Muscle layer of colon (tissue), 2 donors: ENCODE results near the gene PHLDB1.

ENCODE experiments used
- H3K27ac ChIP-seq: one replicate; pipeline ENCODE4 v1.7.0; 2013; ENCODE audit warnings: low read depth, mild to moderate bottlenecking, low read length, moderate library complexity
- H3K27me3 ChIP-seq, 2 donors: one replicate each; pipeline ENCODE4 v1.7.0; 2013; ENCODE audit warnings: low read length in 2 of 2, mild to moderate bottlenecking in 2 of 2; ENCODE audit not compliant: insufficient read depth in 2 of 2, control insufficient read depth in 1 of 2
- H3K36me3 ChIP-seq: one replicate; pipeline ENCODE4 v1.7.0; 2013; ENCODE audit warnings: mild to moderate bottlenecking, low read length; ENCODE audit not compliant: insufficient read depth
- H3K4me1 ChIP-seq: one replicate; pipeline ENCODE4 v1.7.0; 2013; ENCODE audit warnings: mild to moderate bottlenecking, low read length; ENCODE audit not compliant: insufficient read depth
- H3K4me3 ChIP-seq, 2 donors: one replicate each; pipeline ENCODE4 v1.7.0; 2013; ENCODE audit warnings: low read length in 2 of 2, low read depth in 1 of 2, mild to moderate bottlenecking in 1 of 2, moderate library complexity in 1 of 2
- H3K9ac ChIP-seq: one replicate; pipeline ENCODE4 v1.7.0; 2013; ENCODE audit warnings: low read length
- H3K9me3 ChIP-seq: one replicate; pipeline ENCODE4 v1.7.0; 2013; ENCODE audit warnings: mild to moderate bottlenecking, low read length
- donor health status: abdominal sarcoma.
- donor health status: Adenocarcinoma of cecum.

PHLDB1 gene

DNA sequence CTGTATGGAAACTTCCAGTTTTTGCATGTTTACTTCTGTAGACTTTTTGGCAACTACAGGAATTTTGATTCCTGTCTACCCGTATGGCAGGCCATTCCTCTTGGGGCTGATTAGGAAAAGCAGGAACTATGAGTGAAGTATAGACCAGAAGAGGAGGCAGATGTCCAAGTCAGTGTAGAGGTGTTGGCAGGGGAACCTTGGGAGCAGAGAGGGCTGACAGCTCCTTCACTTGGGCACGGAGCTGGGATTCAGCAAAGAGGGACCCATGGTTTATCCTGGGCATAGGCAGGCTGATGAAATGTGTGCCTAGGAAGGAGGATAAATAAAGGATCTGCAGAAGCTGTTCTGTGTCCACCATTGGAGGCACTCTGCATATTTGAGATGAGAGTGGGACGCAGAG lies 39.0 kb downstream of the PHLDB1 start:
- no peaks in the 10 kb centered on the region for H3K4me1 ChIP-seq
- no peak overlapping the region for H3K9ac ChIP-seq
- no peaks in the 10 kb centered on the region for H3K9me3 ChIP-seq
- no peaks in the 10 kb centered on the region for H3K27me3 ChIP-seq
- H3K27ac ChIP-seq: no peak overlapping the region
- H3K4me3 ChIP-seq: no peak overlapping the region
- peaks cover 93% of the 10 kb centered on the region for H3K36me3 ChIP-seq

DNA sequence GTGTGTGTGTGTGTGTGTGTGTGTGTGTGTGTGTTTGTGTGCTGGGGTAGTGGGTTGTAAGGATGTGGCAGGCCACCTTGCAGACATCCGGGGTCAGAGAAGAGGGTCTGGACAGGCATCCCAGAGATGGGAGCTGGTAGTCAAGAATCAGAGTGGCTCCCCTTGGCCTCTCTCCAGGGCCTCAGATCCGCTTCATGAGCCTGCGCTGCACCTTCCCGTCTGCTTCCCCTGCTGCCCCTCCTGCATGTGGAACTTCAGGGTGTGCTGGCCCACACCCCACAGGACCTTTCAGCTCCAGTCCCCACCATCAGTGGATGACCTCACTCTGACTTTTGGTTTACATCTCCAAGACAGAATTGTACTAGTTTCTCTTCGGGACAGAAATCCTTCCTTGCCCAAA lies 40.9 kb downstream of the PHLDB1 start:
- Histone ChIP-seq H3K4me3 (no peak overlapping the region), H3K36me3 (peaks cover 90% of the 10 kb centered on the region), H3K4me1 (no peaks in the 10 kb centered on the region), H3K27me3 (no peaks in the 10 kb centered on the region), H3K9me3 (no peaks in the 10 kb centered on the region), H3K9ac (no peak overlapping the region), H3K27ac (no peak overlapping the region)

DNA sequence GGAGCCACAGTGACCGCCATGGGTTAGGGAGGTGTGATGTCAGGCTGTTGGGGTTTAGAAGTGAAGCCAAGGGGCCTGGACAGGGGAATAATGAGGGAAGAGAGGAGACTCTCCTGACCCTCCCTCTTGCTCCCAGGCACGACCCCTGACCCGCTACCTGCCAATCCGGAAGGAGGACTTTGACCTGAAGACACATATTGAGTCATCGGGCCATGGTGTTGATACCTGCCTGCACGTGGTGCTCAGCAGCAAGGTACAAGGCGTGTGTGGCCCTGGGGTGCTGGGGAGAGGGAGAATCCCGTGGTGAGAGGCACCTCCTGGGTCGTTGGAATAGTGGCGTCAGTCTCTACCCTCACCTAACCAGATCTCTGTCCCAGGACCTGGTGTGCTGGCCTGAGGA lies 42.5 kb downstream of the PHLDB1 start:
- no peak overlapping the region for H3K4me3 ChIP-seq

DNA sequence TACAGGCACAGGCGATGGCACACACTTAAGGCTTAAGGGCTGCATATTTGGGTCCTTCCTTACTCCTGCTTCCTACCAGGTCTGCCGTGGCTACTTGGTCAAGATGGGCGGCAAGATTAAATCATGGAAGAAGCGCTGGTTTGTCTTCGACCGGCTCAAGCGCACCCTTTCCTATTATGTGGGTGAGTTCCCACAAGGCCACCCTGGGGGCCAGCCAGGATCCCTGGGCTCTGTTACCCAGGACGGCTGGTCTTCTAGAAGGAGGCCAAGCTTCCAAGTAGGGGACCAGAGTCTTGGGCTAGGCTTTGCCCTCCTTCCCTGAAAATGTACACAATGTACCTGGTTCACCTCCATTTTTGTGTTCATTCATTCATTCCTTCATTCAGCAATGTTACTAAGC lies 43.0 kb downstream of the PHLDB1 start:
- Histone ChIP-seq H3K27me3 (no peaks in the 10 kb centered on the region), H3K27ac (no peak overlapping the region), H3K9ac (no peak overlapping the region), H3K9me3 (no peaks in the 10 kb centered on the region), H3K4me1 (no peaks in the 10 kb centered on the region), H3K36me3 (peaks cover 85% of the 10 kb centered on the region), H3K4me3 (no peak overlapping the region)

More for the DNA sequence above, 42.5 kb downstream of the PHLDB1 start:
- Histone ChIP-seq H3K4me1 (no peaks in the 10 kb centered on the region), H3K36me3 (peaks cover 85% of the 10 kb centered on the region), H3K9ac (no peak overlapping the region), H3K27me3 (no peaks in the 10 kb centered on the region), H3K27ac (no peak overlapping the region), H3K9me3 (no peaks in the 10 kb centered on the region)

DNA sequence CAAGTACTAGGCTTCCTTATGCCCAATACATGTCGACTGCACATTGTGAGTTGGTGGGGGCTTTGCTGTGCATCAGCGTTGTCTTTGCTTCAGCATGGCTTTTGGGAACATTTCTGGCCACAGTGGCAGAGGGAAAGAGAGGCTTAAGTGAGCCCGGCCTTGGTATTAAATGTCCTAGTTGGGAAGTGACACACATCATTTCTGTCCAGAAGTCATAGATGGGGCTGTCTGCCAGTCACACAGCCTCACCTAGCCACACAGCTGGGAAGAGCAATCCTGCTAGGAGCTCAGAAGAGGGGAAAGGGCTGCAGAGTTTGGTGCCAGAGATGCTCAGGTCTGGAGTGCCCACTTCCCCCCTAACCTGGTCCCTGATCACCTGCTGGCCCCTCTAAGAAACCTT lies 44.4 kb downstream of the PHLDB1 start:
- Histone ChIP-seq H3K4me1 (no peaks in the 10 kb centered on the region), H3K9me3 (no peaks in the 10 kb centered on the region), H3K36me3 (peaks cover 83% of the 10 kb centered on the region), H3K9ac (no peak overlapping the region), H3K27me3 (no peaks in the 10 kb centered on the region), H3K27ac (no peak overlapping the region), H3K4me3 (no peak overlapping the region)

DNA sequence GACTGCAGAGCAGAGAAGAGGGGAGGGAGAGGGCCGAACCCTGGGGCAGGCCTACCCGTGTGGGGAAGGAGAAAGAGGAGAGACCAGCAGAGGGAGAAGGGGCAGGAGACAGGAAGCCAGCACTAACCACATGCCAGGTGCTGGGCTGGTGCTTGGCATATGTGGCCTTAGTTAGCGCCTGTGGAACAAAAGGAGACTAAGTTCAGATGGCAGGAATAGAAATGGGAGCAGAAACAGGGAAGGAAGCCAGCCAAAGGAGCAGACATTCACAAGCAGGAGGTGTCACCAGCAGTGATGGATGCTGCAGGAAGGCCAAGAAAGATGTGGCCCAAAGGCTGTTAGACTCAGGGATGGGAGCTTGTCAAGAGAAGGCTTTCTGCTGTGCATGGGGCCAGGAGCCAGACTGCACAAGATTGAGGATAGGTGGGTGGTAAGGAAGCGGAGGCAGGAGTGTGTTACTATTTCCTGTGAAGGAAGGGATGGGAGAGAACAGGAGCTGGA lies 45.3 kb downstream of the PHLDB1 start:
- Histone ChIP-seq H3K4me1 (no peaks in the 10 kb centered on the region), H3K27ac (no peak overlapping the region), H3K36me3 (peaks cover 74% of the 10 kb centered on the region), H3K9ac (no peak overlapping the region), H3K9me3 (no peaks in the 10 kb centered on the region), H3K27me3 (no peaks in the 10 kb centered on the region), H3K4me3 (no peak overlapping the region)

DNA sequence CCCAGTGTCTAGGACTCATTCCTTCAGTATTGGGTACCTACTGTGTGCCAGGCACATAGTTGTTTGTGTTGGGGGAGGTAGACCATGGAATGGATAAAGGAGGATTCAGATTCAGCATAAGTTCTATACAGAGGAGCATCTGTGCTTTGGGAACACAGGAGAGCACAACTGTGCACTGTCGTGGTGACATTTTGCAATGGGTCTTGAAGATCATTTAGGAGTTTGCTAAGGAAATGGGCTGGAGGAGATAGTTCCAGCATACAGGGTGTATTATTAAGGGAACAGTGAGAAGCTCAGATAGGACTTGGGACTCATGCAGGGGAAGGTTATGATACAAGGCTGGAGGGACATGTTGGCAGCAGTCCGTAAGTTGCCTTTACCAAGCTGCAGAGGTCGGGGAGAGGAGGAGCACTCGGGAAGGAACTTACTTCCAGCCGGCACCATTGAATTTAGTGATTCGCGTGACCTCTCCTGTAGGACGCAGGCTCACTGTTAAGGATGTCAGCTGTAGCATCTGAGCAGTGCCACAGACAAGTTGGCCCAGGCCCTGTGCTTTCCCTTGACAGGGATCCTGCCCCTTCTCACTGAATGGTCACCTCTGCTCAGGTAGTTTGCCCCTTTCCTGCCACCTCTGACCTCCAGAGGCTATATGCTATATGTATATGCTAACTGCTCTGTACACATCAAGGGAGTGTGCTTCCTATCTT lies 46.4 kb downstream of the PHLDB1 start:
- no peak overlapping the region for H3K9ac ChIP-seq
- no peaks in the 10 kb centered on the region for H3K27me3 ChIP-seq
- peaks cover 63% of the 10 kb centered on the region for H3K36me3 ChIP-seq
- H3K4me3 ChIP-seq: no peak overlapping the region
- no peaks in the 10 kb centered on the region for H3K9me3 ChIP-seq
- H3K4me1 ChIP-seq: peaks cover 3% of the 10 kb centered on the region
- no peak overlapping the region for H3K27ac ChIP-seq

DNA sequence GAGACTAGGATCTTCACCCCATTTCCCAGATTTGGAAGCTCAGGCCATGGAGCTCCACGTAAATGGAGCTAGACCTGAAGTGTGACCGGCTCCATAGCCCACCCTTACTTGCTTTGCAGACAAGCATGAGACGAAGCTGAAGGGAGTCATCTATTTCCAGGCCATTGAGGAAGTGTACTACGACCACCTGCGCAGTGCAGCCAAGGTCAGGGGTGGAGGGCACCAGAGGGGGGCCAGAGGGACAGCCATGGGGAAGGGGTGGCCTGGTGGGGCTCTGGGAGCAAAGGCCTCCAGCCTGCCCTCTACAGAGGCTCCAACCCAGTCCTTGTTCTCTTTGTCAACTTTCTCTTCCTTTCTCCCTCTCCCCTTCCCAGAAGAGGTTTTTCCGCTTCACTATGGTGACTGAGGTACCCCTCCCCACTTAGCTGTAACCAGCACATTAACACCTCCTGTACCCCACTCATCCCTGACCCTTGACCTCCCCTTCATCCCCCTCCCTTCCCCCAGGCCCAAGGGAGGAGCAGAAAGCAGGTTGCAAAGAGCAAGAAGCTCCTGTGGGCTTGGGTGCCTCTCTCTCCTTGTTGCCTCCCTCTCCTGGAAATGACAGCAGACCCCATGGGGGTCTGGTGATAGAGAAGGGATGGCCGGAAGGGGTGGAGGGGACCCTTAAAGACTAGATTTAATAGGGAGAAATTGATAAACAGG lies 48.2 kb downstream of the PHLDB1 start:
- Histone ChIP-seq H3K36me3 (peaks cover 45% of the 10 kb centered on the region), H3K27me3 (peaks cover 0 to 9% of the 10 kb centered on the region in 2 donors), H3K27ac (no peak overlapping the region), H3K9me3 (no peaks in the 10 kb centered on the region), H3K4me3 (no peak overlapping the region), H3K4me1 (peaks cover 15% of the 10 kb centered on the region), H3K9ac (no peak overlapping the region)

DNA sequence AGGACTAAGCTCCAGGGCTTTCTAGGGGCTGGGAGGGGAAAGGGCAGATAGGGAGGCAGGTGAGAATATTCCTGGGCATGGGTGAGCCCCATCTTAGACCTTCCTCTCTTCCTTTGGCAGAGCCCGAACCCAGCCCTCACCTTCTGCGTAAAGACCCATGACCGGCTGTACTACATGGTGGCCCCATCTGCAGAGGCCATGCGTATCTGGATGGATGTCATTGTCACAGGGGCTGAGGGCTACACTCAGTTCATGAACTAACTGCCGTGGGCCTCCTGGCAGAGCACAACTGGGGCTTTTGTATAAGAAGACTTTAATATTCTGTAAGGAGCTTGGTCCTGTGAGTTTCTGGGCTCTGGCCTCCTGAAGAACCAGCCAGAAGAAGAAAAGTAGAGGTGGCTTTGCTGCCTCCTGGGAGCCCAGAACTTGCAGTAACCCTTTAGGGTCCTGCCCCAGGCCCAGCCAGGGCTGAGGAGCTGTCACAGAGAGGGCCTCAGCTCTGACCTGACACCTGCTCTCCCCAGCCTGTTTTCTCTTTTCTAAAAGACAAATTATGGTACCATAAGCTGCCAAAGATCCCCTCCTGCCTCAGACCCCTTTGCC lies 49.2 kb downstream of the PHLDB1 start:
- no peak overlapping the region for H3K27ac ChIP-seq
- peaks cover 0 to 10% of the 10 kb centered on the region in 2 donors for H3K27me3 ChIP-seq
- H3K4me1 ChIP-seq: peaks cover 15% of the 10 kb centered on the region
- no peak overlapping the region for H3K9ac ChIP-seq
- no peak overlapping the region for H3K4me3 ChIP-seq
- H3K9me3 ChIP-seq: no peaks in the 10 kb centered on the region
- peaks cover 37% of the 10 kb centered on the region for H3K36me3 ChIP-seq

DNA sequence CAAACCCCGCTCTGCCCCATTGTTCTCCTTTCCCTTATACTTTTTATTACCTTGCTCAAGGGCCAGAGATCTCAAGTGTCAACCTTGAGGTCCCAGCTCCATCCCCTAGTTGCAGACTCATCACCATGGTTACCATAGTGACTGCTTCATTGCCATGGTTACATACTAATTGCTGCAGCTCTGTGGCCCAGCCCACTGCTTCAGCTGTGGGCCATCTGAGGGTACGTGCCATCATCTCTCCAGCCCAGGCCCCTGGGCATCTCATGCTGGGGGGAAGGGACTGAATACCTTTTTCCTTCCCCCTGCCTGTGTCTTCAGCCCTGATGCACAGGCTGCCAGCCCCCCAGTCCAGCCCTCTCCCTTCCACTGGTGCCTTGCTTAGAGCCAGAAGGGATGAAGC lies 49.8 kb downstream of the PHLDB1 start:
- H3K9ac ChIP-seq: no peak overlapping the region
- H3K9me3 ChIP-seq: no peaks in the 10 kb centered on the region
- peaks cover 0 to 10% of the 10 kb centered on the region in 2 donors for H3K27me3 ChIP-seq
- H3K4me1 ChIP-seq: peaks cover 15% of the 10 kb centered on the region
- no peak overlapping the region for H3K4me3 ChIP-seq
- no peak overlapping the region for H3K27ac ChIP-seq
- peaks cover 31% of the 10 kb centered on the region for H3K36me3 ChIP-seq

DNA sequence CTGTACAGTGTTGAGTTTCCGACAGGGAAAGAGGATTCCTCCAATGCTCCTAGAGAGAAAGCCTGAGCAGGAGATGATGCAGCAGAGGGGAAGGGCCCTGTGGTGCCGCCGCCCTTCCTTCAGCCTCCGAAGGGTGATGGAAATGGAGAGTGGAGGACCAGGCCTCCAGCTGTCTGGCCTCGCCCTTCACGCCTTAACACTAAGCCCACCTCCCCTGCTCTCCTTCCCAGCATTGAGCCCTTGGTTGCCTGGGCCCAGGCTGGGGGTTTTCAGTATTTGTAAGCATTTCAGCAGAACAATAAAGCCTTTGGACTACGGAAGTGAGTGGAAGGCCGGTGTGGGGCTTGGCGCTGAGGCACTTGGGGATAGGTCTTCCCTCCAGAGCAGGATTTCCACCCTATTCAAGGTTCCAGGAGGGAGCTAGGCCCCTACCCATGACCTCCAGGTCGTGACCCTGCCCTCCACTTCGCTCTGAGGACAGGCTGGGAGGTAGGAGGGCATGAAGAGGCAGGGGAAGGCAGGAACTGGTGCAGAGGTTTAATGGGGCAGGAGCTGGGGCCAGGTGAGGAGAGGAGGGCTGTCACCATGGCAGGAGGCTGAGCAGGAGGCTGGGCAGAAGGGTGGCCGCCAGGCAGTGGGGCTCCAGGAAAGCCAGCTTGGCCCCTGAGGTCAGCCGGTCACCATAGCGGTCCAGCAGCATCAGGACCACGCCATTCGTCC lies 50.5 kb downstream of the PHLDB1 start:
- Histone ChIP-seq H3K9ac (no peak overlapping the region), H3K27me3 (peaks cover 0 to 10% of the 10 kb centered on the region in 2 donors), H3K36me3 (peaks cover 28% of the 10 kb centered on the region), H3K4me3 (no peak overlapping the region), H3K4me1 (peaks cover 15% of the 10 kb centered on the region), H3K9me3 (no peaks in the 10 kb centered on the region), H3K27ac (no peak overlapping the region)
